Amniotic stem cell (primary cell): Measurements from ENCODE around the gene CMTM3.
"Not testable (repeated sequence)": the region's sequence is repeated elsewhere in the genome, so short reads cannot be mapped to it uniquely, and the experiment has no call there.

Experiments
- DNase-seq: peaks from one replicate; lab custom pipeline; 2025; lab: John Stamatoyannopoulos, UW

The CMTM3 gene

GRCh38 chr16:66635406-66635805 lies 30.9 kb downstream of the CMTM3 start:
- DNase-seq = no peak

- no peak for DNase-seq
Observed at GRCh38 chr16:66636199-66636598, 31.7 kb downstream of the CMTM3 start.

GRCh38 chr16:66637806-66638205 lies 33.3 kb downstream of the CMTM3 start:
- no peak for DNase-seq

GRCh38 chr16:66639091-66639885 lies 34.8 kb downstream of the CMTM3 start:
- DNase-seq = no peak

GRCh38 chr16:66640724-66641314 lies 36.3 kb downstream of the CMTM3 start:
- DNase-seq = no peak

GRCh38 chr16:66641387-66641786 lies 36.9 kb downstream of the CMTM3 start:
- no peak for DNase-seq

- no peak for DNase-seq
Observed at GRCh38 chr16:66647866-66648265, 43.4 kb downstream of the CMTM3 start.

- no peak for DNase-seq
Observed at GRCh38 chr16:66649167-66649566, 44.7 kb downstream of the CMTM3 start.

- DNase-seq = no peak
Observed at GRCh38 chr16:66649636-66650205, 45.2 kb downstream of the CMTM3 start.

GRCh38 chr16:66650707-66651473 lies 46.4 kb downstream of the CMTM3 start:
- peak; percentile 57 for DNase-seq

GRCh38 chr16:66651474-66651765 lies 46.9 kb downstream of the CMTM3 start:
- DNase-seq = no peak

- DNase-seq = no peak
Observed at GRCh38 chr16:66651965-66652364, 47.5 kb downstream of the CMTM3 start.

- DNase-seq = no peak
Observed at GRCh38 chr16:66652661-66653360, 48.3 kb downstream of the CMTM3 start.

GRCh38 chr16:66653581-66654350 lies 49.3 kb downstream of the CMTM3 start:
- no peak for DNase-seq

- no peak for DNase-seq
Observed at GRCh38 chr16:66656547-66656946, 52.0 kb downstream of the CMTM3 start.

- no peak for DNase-seq
Observed at GRCh38 chr16:66658143-66658859, 53.8 kb downstream of the CMTM3 start.

GRCh38 chr16:66658860-66659190 lies 54.3 kb downstream of the CMTM3 start:
- no peak for DNase-seq

GRCh38 chr16:66660422-66661209 lies 56.1 kb downstream of the CMTM3 start:
- peak; percentile 34 for DNase-seq

GRCh38 chr16:66661210-66661560 lies 56.7 kb downstream of the CMTM3 start:
- DNase-seq = no peak

GRCh38 chr16:66661671-66662346 lies 57.3 kb downstream of the CMTM3 start:
- DNase-seq = not testable (repeated sequence)
